Stimulated activated CD8-positive, alpha-beta memory T cell treated with anti-CD3 and anti-CD28 coated beads, Interleukin-7, amount 100 ng/mL, for 1 hour (primary cell): ENCODE measurements around the gene MSI2.

Experiments used
- DNase-seq, 2 donors: peaks; one replicate each; pipeline ENCODE4 v3.0.0-alpha.2; 2020; ENCODE audit warnings: low read depth in 2 of 2

MSI2 gene

DNA sequence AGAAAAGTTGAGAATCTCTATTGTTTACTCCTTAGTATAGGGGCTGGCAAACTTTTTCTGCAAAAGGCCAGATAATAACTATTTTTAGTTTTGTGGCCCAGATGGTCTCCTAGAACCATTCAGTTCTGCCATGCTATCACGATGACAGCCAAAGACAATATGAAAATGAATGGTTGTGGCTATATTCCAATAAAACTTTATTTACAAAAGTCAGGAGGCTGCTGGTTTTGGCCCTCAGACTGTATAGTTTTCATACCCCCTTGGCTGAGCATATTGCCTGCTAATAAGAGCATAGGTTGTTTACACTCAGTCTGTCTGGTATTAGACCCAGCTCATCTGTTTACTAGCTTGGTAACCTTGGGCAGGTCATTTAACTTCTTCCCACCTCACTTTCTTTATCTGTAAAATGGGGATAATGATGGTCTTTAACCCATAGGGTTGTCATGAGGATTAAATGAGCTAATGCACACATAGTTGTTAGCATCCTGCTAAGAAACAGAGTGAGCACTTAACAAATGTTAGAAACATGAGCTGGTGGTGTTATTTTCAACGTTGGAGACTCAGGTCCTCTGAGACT lies 156.3 kb downstream of the MSI2 start:
- DNase-seq, result no peak

DNA sequence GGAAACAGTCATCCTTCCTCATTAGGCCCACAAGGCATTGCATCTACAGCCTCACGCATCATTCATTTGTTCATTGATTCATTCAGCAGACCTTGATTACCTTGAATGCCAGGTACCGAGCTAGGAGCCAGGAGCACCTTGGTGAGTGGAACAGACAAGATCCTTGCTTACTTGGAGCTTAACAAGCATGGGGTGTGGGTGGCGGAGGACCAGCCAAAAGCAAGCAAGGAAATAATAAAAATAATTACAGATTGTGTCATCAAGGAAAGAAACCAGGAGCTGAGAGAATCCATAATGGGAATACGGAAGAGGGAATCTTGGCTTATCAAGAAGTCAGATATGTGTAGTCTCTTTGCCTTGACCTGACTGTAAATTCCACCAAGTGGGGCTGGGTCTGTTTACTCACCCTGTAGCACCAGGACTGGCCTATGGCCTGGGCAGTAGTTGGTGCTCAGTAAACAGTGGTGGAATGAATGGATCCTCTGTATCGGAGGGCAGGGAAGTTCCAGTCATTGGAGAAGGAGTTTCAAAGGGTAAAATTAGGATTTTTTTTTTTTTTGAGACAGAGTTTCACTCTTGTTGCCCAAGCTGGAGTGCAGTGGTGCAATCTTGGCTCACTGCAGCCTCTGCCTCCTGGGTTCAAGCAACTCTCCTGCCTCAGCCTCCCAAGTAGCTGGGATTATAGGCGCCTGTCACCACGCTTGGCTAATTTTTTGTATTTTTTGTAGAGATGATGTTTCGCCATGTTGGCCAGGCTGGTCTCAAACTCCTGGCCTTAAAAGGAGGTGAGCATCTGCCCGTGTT lies 157.7 kb downstream of the MSI2 start:
- DNase-seq, result no peak

GRCh38 chr17:57415751-57416207 lies 159.5 kb downstream of the MSI2 start:
- no peak for DNase-seq

GRCh38 chr17:57416369-57416768 lies 160.0 kb downstream of the MSI2 start:
- DNase-seq, result no peak

DNA sequence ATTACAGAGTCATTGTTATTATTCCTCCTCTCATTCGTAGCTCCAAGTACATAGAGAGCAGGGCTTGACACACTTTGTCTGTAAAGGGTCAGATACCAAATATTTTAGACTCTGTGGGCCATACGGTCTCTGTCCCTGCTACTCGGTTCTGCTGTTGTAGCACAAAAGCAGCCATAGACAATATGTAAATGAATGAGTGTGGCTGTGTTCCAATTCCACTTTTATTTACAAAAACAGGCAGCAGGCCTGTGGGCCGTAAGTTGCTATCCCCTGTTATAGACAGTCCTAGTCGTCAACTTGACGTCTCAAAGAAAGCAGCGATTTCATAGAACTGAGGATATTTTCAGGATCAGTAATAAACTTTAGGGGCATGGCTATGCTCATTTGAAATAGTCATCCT lies 161.6 kb downstream of the MSI2 start:
- DNase-seq, result no peak

GRCh38 chr17:57418463-57419246 lies 162.3 kb downstream of the MSI2 start:
- no peak for DNase-seq

GRCh38 chr17:57419940-57420550 lies 163.7 kb downstream of the MSI2 start:
- no peak for DNase-seq

GRCh38 chr17:57420734-57421717 lies 164.7 kb downstream of the MSI2 start:
- DNase-seq, result no peak

GRCh38 chr17:57422574-57423164 lies 166.3 kb downstream of the MSI2 start:
- no peak for DNase-seq

- DNase-seq, result no peak
These were observed 167.2 kb downstream of the MSI2 start for GRCh38 chr17:57423541-57423940.

- no peak for DNase-seq
These were observed 167.9 kb downstream of the MSI2 start for GRCh38 chr17:57424273-57424672.

DNA sequence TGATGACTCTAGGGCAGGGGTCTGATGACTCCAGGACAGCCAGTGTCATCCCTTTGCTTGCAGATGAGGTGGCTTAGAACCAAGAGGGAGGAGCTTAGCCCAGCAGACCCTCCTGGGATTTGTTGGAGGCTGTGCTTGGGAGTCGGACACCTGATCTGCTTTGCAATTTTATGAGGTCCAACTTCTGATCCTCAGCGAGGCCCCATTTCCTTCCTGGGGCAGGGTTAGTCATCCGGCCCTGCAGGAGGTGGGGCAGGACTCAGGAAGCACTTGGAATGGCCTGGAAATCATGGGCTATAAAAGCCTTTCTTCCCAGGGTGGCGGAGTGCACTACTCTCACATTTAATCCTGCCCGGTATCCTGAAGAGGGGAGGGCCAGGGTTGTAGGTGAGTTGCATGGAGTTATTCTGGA lies 168.5 kb downstream of the MSI2 start:
- no peak for DNase-seq

GRCh38 chr17:57425431-57425830 lies 169.1 kb downstream of the MSI2 start:
- DNase-seq, result no peak

GRCh38 chr17:57425903-57426880 lies 169.9 kb downstream of the MSI2 start:
- no peak for DNase-seq

DNA sequence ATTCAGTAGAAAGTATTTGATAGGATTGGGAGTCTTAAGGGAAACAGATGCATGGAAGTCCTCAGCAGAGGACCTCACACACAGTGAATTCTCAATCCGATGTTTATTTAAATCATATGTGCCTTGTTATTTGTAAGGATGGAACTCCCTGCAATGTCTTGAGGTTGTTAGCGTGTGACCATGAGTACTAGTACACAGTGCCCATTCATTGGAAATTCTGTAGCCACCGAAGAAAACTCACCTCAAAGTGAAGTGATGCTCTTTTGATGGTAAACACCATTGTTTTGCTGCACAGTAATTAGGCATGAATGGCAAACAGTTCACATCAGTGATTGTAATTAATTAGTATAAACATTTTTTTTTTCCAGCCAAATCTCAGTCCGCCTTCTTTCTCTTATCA lies 173.6 kb downstream of the MSI2 start:
- DNase-seq, result no peak

- DNase-seq, result no peak
These were observed 175.1 kb downstream of the MSI2 start for GRCh38 chr17:57431415-57431814.

- DNase-seq, result no peak
These were observed 176.4 kb downstream of the MSI2 start for GRCh38 chr17:57432507-57433277.

DNA sequence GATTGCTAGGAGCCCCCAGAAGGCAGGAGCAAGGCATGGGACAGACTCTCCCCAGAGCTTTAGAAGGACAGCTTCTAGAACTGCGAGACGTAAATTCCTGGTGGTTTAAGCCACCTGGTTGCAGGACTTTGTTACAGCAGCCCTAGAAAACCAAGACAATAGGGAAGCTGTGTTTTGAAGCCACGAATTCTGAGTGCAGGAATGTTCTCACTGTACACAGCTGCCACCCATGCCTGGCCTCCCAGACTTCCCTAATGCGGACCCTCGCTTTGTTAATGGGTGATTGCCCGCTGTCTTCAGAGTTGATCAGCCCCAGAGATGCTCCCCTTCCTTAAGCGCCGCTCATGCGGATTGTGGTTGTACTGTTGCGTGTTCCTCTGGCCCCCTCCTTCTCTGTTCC lies 177.1 kb downstream of the MSI2 start:
- DNase-seq, result no peak

DNA sequence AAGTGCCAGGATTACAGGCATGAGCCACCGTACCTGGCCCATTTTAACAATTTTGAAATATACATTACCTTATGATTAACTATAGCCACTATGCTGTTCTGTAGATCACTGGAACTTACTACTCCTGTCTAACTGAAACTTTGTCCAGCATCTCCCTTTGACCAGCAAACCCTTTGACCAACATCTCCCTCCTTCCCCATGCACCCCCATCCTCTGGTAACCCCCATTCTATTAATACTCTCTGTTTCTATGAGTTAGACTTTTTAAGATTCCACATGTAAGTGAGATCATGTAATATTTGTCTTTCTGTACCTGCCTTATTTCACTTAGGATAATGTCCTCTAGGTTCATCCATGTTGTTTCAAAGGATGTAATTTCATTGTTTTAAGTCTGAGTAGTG lies 178.0 kb downstream of the MSI2 start:
- DNase-seq, result no peak
